OCI-LY1 (cell line): ENCODE measurements around the gene SH3RF3.

ENCODE experiments used
- H2AFZ ChIP-seq: fragments of 200-600 bp; sonication (generic), shearing (Covaris generic); 2 replicates; pipeline ENCODE4 v1.6.0; 2014; ENCODE audit warnings: antibody characterized with exemption, mild to moderate bottlenecking, low read length
- H3F3A ChIP-seq: fragments of 200-600 bp; sonication (generic), shearing (Covaris generic); 2 replicates; pipeline ENCODE4 v1.6.0; 2014; ENCODE audit warnings: mild to moderate bottlenecking, antibody characterized with exemption, low read length, moderate library complexity; ENCODE audit not compliant: insufficient read depth
- H3K27ac ChIP-seq: fragments of 200-600 bp; sonication (generic); 2 replicates; pipeline ENCODE4 v1.5.1; 2014; ENCODE audit warnings: low read length, mixed run types, mild to moderate bottlenecking, low read depth; ENCODE audit not compliant: poor library complexity, severe bottlenecking
- H3K27me3 ChIP-seq: fragments of 200-600 bp; sonication (generic); 2 replicates; pipeline ENCODE4 v1.6.0; 2014; ENCODE audit warnings: antibody characterized with exemption, mild to moderate bottlenecking, low read length, moderate library complexity; ENCODE audit not compliant: insufficient read depth
- H3K36me3 ChIP-seq: fragments of 200-600 bp; sonication (generic); 2 replicates; pipeline ENCODE4 v1.6.1; 2014; ENCODE audit warnings: mild to moderate bottlenecking, antibody characterized with exemption, low read length, moderate library complexity, mixed read lengths; ENCODE audit not compliant: insufficient read depth
- H3K4me1 ChIP-seq: fragments of 200-600 bp; sonication (generic); 2 replicates; pipeline ENCODE4 v1.5.1; 2014; ENCODE audit warnings: mild to moderate bottlenecking, low read length, moderate library complexity; ENCODE audit not compliant: insufficient read depth, severe bottlenecking
- H3K4me2 ChIP-seq: fragments of 200-600 bp; sonication (generic), shearing (Covaris generic); 2 replicates; pipeline ENCODE4 v1.6.1; 2014; ENCODE audit warnings: low read length
- H3K4me3 ChIP-seq: fragments of 200-600 bp; sonication (generic); 2 replicates; pipeline ENCODE4 v1.5.1; 2014; ENCODE audit warnings: low read length, low read depth, mild to moderate bottlenecking, mixed read lengths; ENCODE audit not compliant: poor library complexity, severe bottlenecking
- H3K79me2 ChIP-seq: fragments of 200-600 bp; shearing (Covaris generic); 2 replicates; pipeline ENCODE4 v1.6.1; 2016; ENCODE audit warnings: mixed run types, low read length, mixed read lengths; ENCODE audit not compliant: insufficient read depth
- H3K9ac ChIP-seq: fragments of 200-600 bp; sonication (generic), shearing (Covaris generic); 2 replicates; pipeline ENCODE4 v1.6.1; 2014; ENCODE audit warnings: mild to moderate bottlenecking, low read length, mixed read lengths
- H3K9me2 ChIP-seq: fragments of 200-600 bp; sonication (generic), shearing (Covaris generic); 2 replicates; pipeline ENCODE4 v1.6.1; 2014; ENCODE audit warnings: low read depth, mild to moderate bottlenecking, low read length, mixed read lengths
- H3K9me3 ChIP-seq: fragments of 200-600 bp; shearing (Covaris generic); 2 replicates; pipeline ENCODE4 v1.6.1; 2014; ENCODE audit warnings: low read length, mixed read lengths
- H4K20me1 ChIP-seq: fragments of 200-600 bp; sonication (generic), shearing (Covaris generic); 2 replicates; pipeline ENCODE4 v1.6.0; 2016; ENCODE audit warnings: mild to moderate bottlenecking, low read length; ENCODE audit not compliant: insufficient read depth
- CTCF ChIP-seq: fragments of 200-600 bp; sonication (generic), shearing (Covaris generic); IDR thresholded peaks from 2 replicates; pipeline ENCODE4 v1.5.1; 2017; ENCODE audit warnings: mild to moderate bottlenecking, antibody characterized with exemption, low read length, moderate library complexity, mixed read lengths
- EZH2 ChIP-seq: fragments of 200-600 bp; sonication (generic), shearing (Covaris generic); IDR thresholded peaks from 2 replicates; pipeline ENCODE4 v1.8.0; 2017; ENCODE audit warnings: borderline replicate concordance, mixed run types, mild to moderate bottlenecking, antibody characterized with exemption, low read length, moderate library complexity, mixed read lengths

Gene SH3RF3

GRCh38 chr2:109430329-109430636, 301.3 kb downstream of the SH3RF3 start:
- H3K27ac ChIP-seq = no peak overlapping the region
- no peaks in the 10 kb centered on the region for H3K79me2 ChIP-seq
- TF ChIP-seq EZH2 = no peak
- TF ChIP-seq CTCF = no peak
- H3F3A ChIP-seq = no peaks in the 10 kb centered on the region
- H3K27me3 ChIP-seq = 0 out of 2 replicates have a peak, but pooled peaks cover 8% of the 10 kb centered on the region
- no peak overlapping the region for H3K9ac ChIP-seq
- no peak overlapping the region for H3K4me2 ChIP-seq
- H4K20me1 ChIP-seq = no peaks in the 10 kb centered on the region
- no peaks in the 10 kb centered on the region for H3K9me2 ChIP-seq
- no peaks in the 10 kb centered on the region for H3K36me3 ChIP-seq
- H3K4me3 ChIP-seq = no peak overlapping the region
- no peaks in the 10 kb centered on the region for H3K9me3 ChIP-seq
- no peaks in the 10 kb centered on the region for H3K4me1 ChIP-seq
- no peak overlapping the region for H2AFZ ChIP-seq

GRCh38 chr2:109432421-109432820, 303.4 kb downstream of the SH3RF3 start:
- no peak overlapping the region for H3K4me2 ChIP-seq

GRCh38 chr2:109433486-109433885, 304.5 kb downstream of the SH3RF3 start:
- H3K27me3 ChIP-seq = peaks cover 12% of the 10 kb centered on the region; the same call in 1 of the 2 replicates

More at GRCh38 chr2:109432421-109432820, 303.4 kb downstream of the SH3RF3 start:
- no peaks in the 10 kb centered on the region for H3K36me3 ChIP-seq
- peaks cover 12% of the 10 kb centered on the region; the same call in 1 of the 2 replicates for H3K27me3 ChIP-seq
- no peaks in the 10 kb centered on the region for H3K4me1 ChIP-seq
- no peak overlapping the region for H2AFZ ChIP-seq
- H3K9me3 ChIP-seq = no peaks in the 10 kb centered on the region
- no peaks in the 10 kb centered on the region for H3K9me2 ChIP-seq
- no peaks in the 10 kb centered on the region for H3K79me2 ChIP-seq
- H3F3A ChIP-seq = no peaks in the 10 kb centered on the region
- H3K4me3 ChIP-seq = no peak overlapping the region
- no peak overlapping the region for H3K27ac ChIP-seq
- TF ChIP-seq EZH2 (no peak), CTCF (no peak)
- H3K9ac ChIP-seq = no peak overlapping the region
- H4K20me1 ChIP-seq = no peaks in the 10 kb centered on the region

More at GRCh38 chr2:109433486-109433885, 304.5 kb downstream of the SH3RF3 start:
- TF ChIP-seq CTCF = no peak
- TF ChIP-seq EZH2 = no peak
- Histone ChIP-seq H3K9ac (no peak overlapping the region), H3K36me3 (no peaks in the 10 kb centered on the region), H4K20me1 (no peaks in the 10 kb centered on the region), H3K9me3 (no peaks in the 10 kb centered on the region), H2AFZ (no peak overlapping the region), H3K79me2 (no peaks in the 10 kb centered on the region), H3K27ac (no peak overlapping the region), H3K4me1 (no peaks in the 10 kb centered on the region), H3K9me2 (no peaks in the 10 kb centered on the region), H3K4me3 (no peak overlapping the region), H3K4me2 (no peak overlapping the region), H3F3A (no peaks in the 10 kb centered on the region)
